Medulla oblongata (tissue), 1 donor: ENCODE results near the gene NSD1.
"Not testable (repeated sequence)": the region's sequence is repeated elsewhere in the genome, so short reads cannot be mapped to it uniquely, and the experiment has no call there.

Experiments used
- DNase-seq: peaks from one replicate; pipeline ENCODE4 v3.0.0-alpha.2; 2015; ENCODE audit errors: extremely low spot score

NSD1 gene

GRCh38 chr5:177175336-177175735, 41.8 kb downstream of the NSD1 start:
- no peak for DNase-seq

DNA sequence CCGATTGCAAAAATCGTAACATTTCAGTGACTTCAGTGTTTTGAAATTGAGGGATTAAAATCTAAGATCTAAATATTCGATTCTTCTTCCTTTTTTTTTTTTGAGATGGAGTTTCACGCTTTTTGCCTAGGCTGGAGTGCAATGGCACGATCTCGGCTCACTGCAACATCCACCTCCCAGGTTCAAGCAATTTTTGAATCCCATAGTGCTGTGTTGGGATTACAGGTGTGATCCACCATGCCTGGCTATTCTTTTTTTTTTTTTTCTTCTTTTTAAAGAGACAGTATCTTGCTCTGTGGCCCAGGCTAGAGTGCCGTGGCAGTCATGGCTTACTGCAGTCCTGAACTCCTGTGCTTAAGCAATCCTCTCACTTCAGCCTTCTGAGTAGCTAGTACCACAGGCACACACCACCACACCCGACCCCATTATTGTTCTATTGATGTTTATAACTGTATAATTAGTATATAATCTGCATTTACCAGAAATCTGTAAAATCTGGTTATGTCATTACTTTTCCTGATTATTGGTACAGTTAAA, 42.7 kb downstream of the NSD1 start:
- DNase-seq: no peak

- not testable (repeated sequence) for DNase-seq
Measured at GRCh38 chr5:177177847-177178437, 44.4 kb downstream of the NSD1 start.

DNA sequence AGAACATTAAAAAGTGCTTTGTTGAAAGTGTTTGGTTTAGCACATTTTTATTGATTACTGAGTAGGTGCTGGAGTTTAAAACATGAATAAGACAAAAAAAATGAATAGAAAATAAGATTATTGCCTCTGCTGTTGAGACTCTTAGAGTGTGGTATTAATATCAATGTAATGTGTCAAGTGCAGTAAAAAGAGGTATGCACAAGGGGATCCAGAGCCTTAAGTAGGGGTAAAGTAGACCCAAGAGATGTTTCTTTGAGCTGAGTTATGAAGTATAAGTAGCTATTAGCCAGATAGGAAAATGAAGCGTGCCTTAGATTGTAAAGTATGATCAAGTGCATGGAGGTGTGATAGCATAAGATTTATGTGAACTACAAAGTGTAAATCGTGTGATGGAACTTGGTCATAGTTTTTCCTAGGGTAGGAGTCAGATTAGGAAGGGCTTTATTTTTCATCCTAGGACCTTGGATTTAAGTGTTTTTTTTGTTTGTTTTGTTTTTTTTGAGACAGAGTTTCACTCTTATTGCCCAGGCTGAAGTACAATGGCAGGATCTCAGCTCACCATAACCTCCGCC, 45.2 kb downstream of the NSD1 start:
- no peak for DNase-seq

GRCh38 chr5:177179431-177179830, 45.9 kb downstream of the NSD1 start:
- no peak for DNase-seq

- DNase-seq: no peak
Measured at GRCh38 chr5:177183142-177183541, 49.6 kb downstream of the NSD1 start.

- DNase-seq: no peak
Measured at GRCh38 chr5:177183766-177184360, 50.3 kb downstream of the NSD1 start.

DNA sequence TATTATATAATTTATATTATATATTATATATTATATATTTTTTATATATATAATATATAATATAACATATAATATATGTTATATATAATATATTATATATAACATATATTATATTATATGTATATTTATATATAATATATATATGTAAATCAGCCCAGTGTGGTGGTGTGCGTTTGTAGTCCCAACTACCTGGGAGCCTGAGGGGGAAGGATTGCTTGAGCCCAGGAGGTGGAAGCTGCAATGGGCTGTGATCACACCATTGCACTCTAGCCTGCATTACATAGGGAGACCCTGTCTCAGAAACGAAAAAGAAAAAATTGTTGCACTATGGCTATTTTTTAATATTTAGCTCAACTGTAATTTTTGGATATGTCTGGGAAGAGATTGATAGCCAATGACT, 52.4 kb downstream of the NSD1 start:
- no peak for DNase-seq

DNA sequence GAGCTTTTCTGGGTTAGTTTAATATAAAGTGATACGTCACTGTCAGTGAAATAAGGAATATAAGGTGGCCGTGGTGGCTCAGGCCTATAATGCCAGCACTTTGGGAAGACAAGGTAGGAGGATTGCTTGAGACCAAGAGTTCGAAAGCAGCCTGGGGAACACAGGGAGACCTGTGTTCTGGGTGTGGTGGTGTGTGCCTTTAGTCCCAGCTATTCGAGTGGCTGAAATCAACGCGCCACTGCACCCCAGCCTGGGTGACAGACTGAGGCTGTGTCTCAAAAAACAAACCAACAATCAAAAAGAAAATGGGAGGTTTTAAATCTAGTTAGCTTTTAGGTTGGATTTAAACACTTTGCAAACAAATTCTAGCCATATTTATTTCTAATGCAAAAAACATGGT, 53.1 kb downstream of the NSD1 start:
- no peak for DNase-seq

DNA sequence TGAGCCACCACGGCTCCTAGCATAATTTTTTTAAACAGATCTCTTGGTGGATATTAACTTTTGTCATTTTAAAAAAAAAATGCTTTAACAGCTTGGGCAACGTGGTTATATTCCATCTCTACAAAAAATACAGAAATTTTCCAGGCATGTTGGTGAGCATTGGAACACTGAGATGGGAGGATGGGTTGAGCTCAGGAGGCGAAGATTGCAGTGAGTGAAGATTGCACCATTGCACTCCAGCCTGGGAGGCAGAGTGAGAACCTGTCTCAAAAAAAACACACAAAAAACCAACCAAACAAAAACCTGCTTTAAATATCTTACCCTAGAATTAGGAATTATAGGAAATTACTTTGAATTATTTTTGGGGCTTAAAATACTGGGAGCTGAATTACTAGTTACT, 55.2 kb downstream of the NSD1 start:
- no peak for DNase-seq

- no peak for DNase-seq
Measured at GRCh38 chr5:177189416-177189815, 55.8 kb downstream of the NSD1 start.

DNA sequence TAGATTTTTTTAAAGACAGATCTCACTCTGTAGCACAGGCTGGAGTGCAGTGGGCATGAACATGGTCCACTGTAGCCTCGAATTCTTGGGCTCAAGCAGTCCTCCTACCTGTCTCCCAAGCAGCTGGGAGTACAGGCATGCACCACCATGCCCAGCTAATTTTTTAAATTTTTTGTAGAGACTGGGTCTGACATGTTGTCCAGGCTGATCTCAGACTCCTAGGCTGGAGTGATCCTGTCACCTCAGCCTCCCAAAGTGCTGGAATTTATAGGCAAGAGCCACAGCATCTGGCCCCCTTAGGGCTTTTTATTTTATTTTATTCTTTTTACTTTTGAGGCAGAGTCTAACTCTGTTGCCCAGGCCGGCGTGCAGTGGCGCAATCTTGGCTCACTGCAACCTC, 56.4 kb downstream of the NSD1 start:
- no peak for DNase-seq

DNA sequence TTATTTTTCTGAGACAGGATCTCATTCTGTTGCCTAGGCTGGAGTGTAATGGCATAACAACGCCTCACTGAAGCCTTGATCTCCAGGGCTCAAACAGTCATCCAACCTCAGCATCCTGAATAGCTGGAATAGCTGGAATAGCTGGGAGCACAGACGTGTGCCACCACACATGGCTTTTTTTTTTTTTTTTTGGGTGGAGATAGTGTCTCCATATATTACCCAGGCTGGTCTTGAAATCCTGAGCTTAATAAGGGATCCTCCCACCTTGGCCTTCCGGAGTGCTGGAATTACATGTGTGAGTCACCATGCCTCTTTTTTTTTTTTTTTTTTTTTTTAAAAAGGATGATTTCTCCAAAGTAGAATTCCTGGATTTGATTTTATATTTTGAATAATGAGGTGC, 60.7 kb downstream of the NSD1 start:
- DNase-seq: no peak

DNA sequence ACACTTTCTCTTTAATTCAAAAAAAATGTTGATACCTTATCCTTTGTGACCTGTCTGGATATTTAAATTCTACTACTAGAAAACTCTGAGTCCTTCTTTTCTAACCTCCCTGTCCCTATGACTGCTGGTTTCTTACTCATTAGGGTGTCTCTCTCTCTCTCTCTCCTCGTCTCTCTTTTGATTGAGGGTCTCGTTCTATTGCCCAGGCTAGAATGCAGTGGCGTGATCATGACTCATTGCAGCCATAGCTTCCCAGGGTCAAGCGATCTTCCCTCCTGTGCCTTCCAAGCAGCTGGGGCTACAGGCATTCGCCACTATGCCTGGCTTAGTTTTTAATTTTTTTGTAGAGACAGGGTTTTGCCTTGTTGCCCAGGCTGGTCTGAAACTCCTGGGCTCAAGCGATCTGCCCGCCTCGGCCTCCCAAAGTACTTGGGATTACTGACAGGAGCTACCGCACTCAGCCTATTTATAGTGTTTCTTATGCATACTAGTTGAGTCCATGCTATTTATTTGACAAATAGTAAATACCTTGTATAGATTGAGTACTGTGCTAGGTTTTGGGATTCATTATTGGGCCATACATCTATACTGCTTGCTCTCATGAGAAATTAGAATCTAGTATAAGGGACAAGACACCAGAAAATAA, 61.9 kb downstream of the NSD1 start:
- no peak for DNase-seq

DNA sequence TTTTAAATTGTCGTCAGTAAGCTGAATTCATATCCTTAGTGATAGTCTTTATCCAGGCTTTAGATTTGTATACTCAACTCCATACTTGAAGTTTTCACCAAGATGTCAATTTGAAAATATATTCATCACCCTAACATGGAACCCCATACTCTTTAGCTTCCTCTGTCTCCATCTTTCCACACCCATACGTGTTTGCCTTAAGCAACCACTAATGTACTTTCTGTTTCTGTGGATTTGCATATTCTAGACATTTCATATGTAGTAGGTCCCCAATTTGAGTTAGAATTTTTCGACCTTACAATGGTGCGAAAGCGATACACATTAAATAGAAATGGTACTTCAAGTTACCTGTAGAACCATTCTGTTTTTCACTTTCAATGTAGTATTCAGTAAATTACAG, 65.2 kb downstream of the NSD1 start:
- DNase-seq: no peak

- DNase-seq: no peak
Measured at GRCh38 chr5:177204281-177204680, 70.7 kb downstream of the NSD1 start.

DNA sequence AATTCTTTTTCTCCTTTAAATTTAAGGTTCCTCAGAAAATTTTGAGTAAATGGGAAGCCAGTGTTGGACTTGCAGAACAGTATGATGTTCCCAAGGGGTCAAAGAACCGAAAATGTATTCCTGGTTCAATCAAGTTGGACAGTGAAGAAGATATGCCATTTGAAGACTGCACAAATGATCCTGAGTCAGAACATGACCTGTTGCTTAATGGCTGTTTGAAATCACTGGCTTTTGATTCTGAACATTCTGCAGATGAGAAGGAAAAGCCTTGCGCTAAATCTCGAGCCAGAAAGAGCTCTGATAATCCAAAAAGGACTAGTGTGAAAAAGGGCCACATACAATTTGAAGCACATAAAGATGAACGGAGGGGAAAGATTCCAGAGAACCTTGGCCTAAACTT, 76.0 kb downstream of the NSD1 start:
- no peak for DNase-seq

DNA sequence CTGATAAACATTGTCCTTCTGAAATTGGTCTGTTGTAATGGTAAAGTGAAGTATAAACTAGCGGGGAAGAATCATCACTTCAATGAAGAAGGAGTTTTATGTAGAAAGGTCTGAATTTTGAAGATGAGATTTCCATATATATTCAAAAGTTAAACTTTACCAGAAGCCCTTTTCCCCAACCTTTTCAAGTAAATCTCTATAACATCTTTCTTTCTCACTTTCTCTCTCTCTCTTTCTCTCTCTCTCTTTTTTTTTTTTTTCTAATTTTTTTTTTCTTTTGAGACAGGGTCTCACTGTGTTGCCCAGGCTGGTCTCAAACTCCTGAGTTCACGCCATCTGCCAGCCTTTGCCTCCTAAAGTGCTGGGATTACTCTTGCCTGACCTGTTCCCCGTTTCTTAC, 78.7 kb downstream of the NSD1 start:
- DNase-seq: no peak

DNA sequence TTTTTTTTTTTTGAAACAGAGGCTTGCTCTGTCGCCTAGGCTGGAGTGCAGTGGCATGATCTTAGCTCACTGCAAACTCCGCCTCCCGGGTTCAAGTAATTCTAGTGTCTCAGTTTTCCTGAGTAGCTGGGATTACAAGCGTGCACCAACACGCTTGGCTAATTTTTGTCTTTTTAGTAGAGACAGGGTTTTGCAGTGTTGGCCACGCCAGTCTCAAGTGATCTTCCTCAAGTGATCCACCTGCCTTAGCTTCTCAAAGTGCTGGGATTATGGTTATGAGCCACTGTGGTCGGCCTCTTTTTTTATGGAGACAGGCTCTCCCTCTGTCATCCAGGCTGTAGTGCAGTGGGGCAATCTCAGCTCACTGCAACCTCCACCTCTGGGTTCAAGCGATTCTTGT, 87.0 kb downstream of the NSD1 start:
- DNase-seq: no peak

- no peak for DNase-seq
Measured at GRCh38 chr5:177222269-177222668, 88.7 kb downstream of the NSD1 start.

DNA sequence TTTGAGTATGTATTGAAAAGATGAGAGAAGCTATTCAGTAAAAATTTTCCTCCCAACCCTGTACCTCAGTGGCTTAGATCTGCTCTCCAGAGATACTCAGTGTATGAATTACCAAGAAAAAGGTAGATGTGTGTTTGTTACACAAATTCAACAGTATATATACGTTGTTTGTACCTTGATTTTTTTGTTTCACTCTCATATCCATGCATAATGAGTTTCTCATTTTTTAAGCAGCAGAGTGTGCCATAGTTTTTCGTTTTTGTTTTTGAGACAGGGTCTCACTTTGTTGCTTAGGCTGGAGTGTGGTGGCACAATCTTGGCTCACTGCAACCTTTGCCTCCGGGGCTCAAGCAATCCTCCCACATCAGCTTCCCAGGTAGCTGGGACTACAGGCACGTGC, 92.2 kb downstream of the NSD1 start:
- DNase-seq: no peak

DNA sequence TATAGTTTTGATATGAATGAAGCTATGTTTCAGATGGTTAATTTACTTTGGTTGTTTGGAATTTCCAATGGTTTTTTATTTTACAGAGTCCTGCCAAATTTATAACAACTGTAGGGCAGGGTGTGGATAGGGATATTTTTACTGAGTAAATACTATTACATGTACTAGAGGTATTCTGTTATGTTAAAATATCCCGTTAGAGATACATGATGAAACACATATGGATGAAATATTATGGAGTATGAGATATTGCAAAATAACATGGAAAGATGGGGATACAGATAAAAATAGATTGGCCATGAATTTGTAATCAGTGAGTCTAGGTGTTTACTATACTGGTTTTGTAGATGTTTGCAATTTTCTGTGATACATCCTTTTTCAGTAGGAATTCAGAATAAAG, 93.3 kb downstream of the NSD1 start:
- DNase-seq: no peak

GRCh38 chr5:177228751-177229150, 95.2 kb downstream of the NSD1 start:
- DNase-seq: no peak
